IMR-90 (cell line): ENCODE results near the gene USP28. TPM values are rescaled to one million over a fixed set of nuclear protein-coding genes. Genes with fewer than 3 reads are reported as not detected.

Experiments used
- ATAC-seq: fragments of 200-7000 bp; cut with Tn5 transposase; 2 replicates; pipeline ENCODE4 v1.9.1; 2020; ENCODE audit warnings: low read depth, mild to moderate bottlenecking, moderate library complexity
- BruUV-seq: library from RNA; stranded (reverse); fragments of 400-500 nt; replicated peaks from 2 replicates; lab custom pipeline; 2021; lab: Mats Ljungman, UMichigan
- CTCF ChIA-PET: fragments of 300-600 bp; formaldehyde crosslinking; extraction: SDS; loops from one replicate; lab custom pipeline; 2021; ENCODE audit warnings: antibody characterized with exemption; lab: Yijun Ruan, JAX
- POLR2A ChIA-PET: fragments of 300-600 bp; sonication (Branson Sonifier 250); formaldehyde crosslinking; loops from one replicate; lab custom pipeline; 2022; ENCODE audit warnings: antibody characterized with exemption; ENCODE audit not compliant: unreplicated experiment; lab: Charles Lee
- DNase-seq: peaks from one replicate; pipeline ENCODE4 v3.0.0; 2013
- H2AFZ ChIP-seq: replicated peaks from 2 replicates; pipeline ENCODE3; 2013; ENCODE audit warnings: low read length, mild to moderate bottlenecking; ENCODE audit not compliant: poor library complexity
- H2AK5ac ChIP-seq: 2 replicates; pipeline ENCODE4 v1.6.1; 2013; ENCODE audit warnings: low read depth, low read length, inconsistent platforms
- H2AK9ac ChIP-seq: replicated peaks from 2 replicates; pipeline ENCODE3; 2013; ENCODE audit warnings: mild to moderate bottlenecking, low read depth, low read length, moderate library complexity; ENCODE audit not compliant: poor library complexity
- H2BK120ac ChIP-seq: 2 replicates; pipeline ENCODE4 v1.6.1; 2013; ENCODE audit warnings: low read depth, low read length, inconsistent platforms
- H2BK15ac ChIP-seq: 3 replicates; pipeline ENCODE4 v1.6.1; 2013; ENCODE audit warnings: low read depth, low read length, inconsistent platforms
- H2BK20ac ChIP-seq: 2 replicates; pipeline ENCODE4 v1.6.1; 2013; ENCODE audit warnings: low read depth, mild to moderate bottlenecking, inconsistent platforms, low read length, moderate library complexity
- H2BK5ac ChIP-seq: 2 replicates; pipeline ENCODE4 v1.6.1; 2013; ENCODE audit warnings: mild to moderate bottlenecking, low read depth, low read length, inconsistent platforms; ENCODE audit not compliant: poor library complexity, severe bottlenecking
- H3K14ac ChIP-seq: replicated peaks from 2 replicates; pipeline ENCODE4 v1.6.1; 2013; ENCODE audit warnings: low read depth, low read length, inconsistent platforms
- H3K18ac ChIP-seq: 2 replicates; pipeline ENCODE4 v1.6.1; 2013; ENCODE audit warnings: low read depth, low read length, control low read depth
- H3K23ac ChIP-seq: 2 replicates; pipeline ENCODE4 v1.6.1; 2013; ENCODE audit warnings: low read depth, low read length, inconsistent platforms
- H3K27ac ChIP-seq: 2 replicates; pipeline ENCODE4 v1.5.1; 2013; ENCODE audit warnings: mild to moderate bottlenecking, control low read depth, low read length; ENCODE audit not compliant: insufficient read depth
- H3K27me3 ChIP-seq: 2 replicates; pipeline ENCODE4 v1.6.1; 2013; ENCODE audit warnings: low read length; ENCODE audit not compliant: control insufficient read depth, insufficient read depth
- H3K36me3 ChIP-seq: 2 replicates; pipeline ENCODE4 v1.6.1; 2013; ENCODE audit warnings: low read length, mixed read lengths; ENCODE audit not compliant: control insufficient read depth, insufficient read depth
- H3K4ac ChIP-seq: 2 replicates; pipeline ENCODE4 v1.6.1; 2013; ENCODE audit warnings: low read depth, low read length, inconsistent platforms
- H3K4me1 ChIP-seq: 2 replicates; pipeline ENCODE4 v1.6.1; 2013; ENCODE audit warnings: low read length, mixed read lengths; ENCODE audit not compliant: control insufficient read depth, insufficient read depth
- H3K4me2 ChIP-seq: 2 replicates; pipeline ENCODE4 v1.6.1; 2013; ENCODE audit warnings: low read depth, mild to moderate bottlenecking, control low read depth, low read length, moderate library complexity
- H3K4me3 ChIP-seq: 2 replicates; pipeline ENCODE4 v1.5.1; 2013; ENCODE audit warnings: low read depth, mild to moderate bottlenecking, control low read depth, low read length, moderate library complexity; ENCODE audit not compliant: insufficient read depth
- H3K56ac ChIP-seq: 2 replicates; pipeline ENCODE4 v1.6.1; 2013; ENCODE audit warnings: low read length, inconsistent platforms; ENCODE audit not compliant: insufficient read depth; ENCODE audit errors: extremely low read depth
- H3K79me1 ChIP-seq, 2 experiments: 2 replicates each; pipeline ENCODE4 v1.6.1; 2013; ENCODE audit warnings: low read length in 2 of 2, inconsistent platforms in 1 of 2, low read depth in 1 of 2
- H3K9ac ChIP-seq: 2 replicates; pipeline ENCODE4 v1.6.1; 2013; ENCODE audit warnings: low read depth, low read length, control low read depth
- H3K9me1 ChIP-seq: 2 replicates; pipeline ENCODE4 v1.6.1; 2013; ENCODE audit warnings: low read length, inconsistent platforms; ENCODE audit not compliant: insufficient read depth
- H3K9me3 ChIP-seq: 2 replicates; pipeline ENCODE4 v1.6.1; 2013; ENCODE audit warnings: low read length; ENCODE audit not compliant: control insufficient read depth, insufficient read depth
- H4K20me1 ChIP-seq: 2 replicates; pipeline ENCODE4 v1.6.1; 2013; ENCODE audit warnings: low read length, inconsistent platforms; ENCODE audit not compliant: insufficient read depth
- H4K5ac ChIP-seq: 2 replicates; pipeline ENCODE4 v1.6.1; 2013; ENCODE audit warnings: mild to moderate bottlenecking, low read depth, low read length, control low read depth
- H4K8ac ChIP-seq, 2 experiments: 2 replicates each; pipeline ENCODE4 v1.6.1; 2013; ENCODE audit warnings: low read depth in 2 of 2, low read length in 2 of 2, control low read depth in 1 of 2, inconsistent platforms in 1 of 2
- H4K91ac ChIP-seq: 2 replicates; pipeline ENCODE4 v1.6.1; 2013; ENCODE audit warnings: low read depth, low read length, inconsistent platforms; ENCODE audit not compliant: insufficient read depth
- BHLHE40 ChIP-seq: fragments of 150-350 bp; IDR thresholded peaks from 2 replicates; pipeline ENCODE4 v1.6.1; 2016; ENCODE audit warnings: mild to moderate bottlenecking, low read depth, low read length
- NFE2L2 ChIP-seq: fragments of 150-350 bp; IDR thresholded peaks from 2 replicates; pipeline ENCODE4 v1.6.1; 2016; ENCODE audit warnings: low read depth, mild to moderate bottlenecking, low read length
- SMC3 ChIP-seq: fragments of 150-350 bp; IDR thresholded peaks from 2 replicates; pipeline ENCODE4 v1.6.1; 2016; ENCODE audit warnings: low read depth, mild to moderate bottlenecking, antibody characterized with exemption, low read length, moderate library complexity
- dilution Hi-C: fragments of 300-500 bp; cut with HindIII; formaldehyde crosslinking; loops from one replicate; pipeline ENCODE4 v1.14.3; 2018; ENCODE audit warnings: low sequenced_read_pairs; ENCODE audit not compliant: unreplicated experiment
- in situ Hi-C: fragments of 300-500 bp; cut with MboI; formaldehyde crosslinking; loops from 3 replicates; pipeline ENCODE4 v1.14.3; 2019; ENCODE audit warnings: low sequenced_read_pairs, inconsistent platforms, mixed read lengths
- intact Hi-C: fragments of 100-400 bp; cut with micrococcal nuclease; formaldehyde crosslinking; loops from 2 replicates; pipeline ENCODE4 v1.10.0; 2022
- polyA plus RNA-seq, 3 experiments: library from polyadenylated mRNA; depleted of rRNA; stranded (reverse); fragments of >200 nt; gene quantifications; 2 replicates each; pipeline ENCODE4 v1.2.3, GENCODE V29; 2012; ENCODE audit warnings: low replicate concordance in 1 of 3
- total RNA-seq: library from RNA; depleted of rRNA; stranded (reverse); fragments of >200 nt; gene quantifications from 2 replicates; pipeline ENCODE4 v1.2.3, GENCODE V29; 2012

The USP28 gene
- total and polyA plus RNA-seq, 2 of the 4 experiments (the other 2 are of a cell fraction), result 17.0 to 36.0 TPM

- Histone ChIP-seq H2AFZ (no peak overlapping the region), H3K23ac (no peak overlapping the region), H3K27me3 (no peaks in the 10 kb centered on the region), H3K36me3 (peaks cover 13% of the 10 kb centered on the region), H3K18ac (no peak overlapping the region), H4K5ac (no peak overlapping the region), H3K4me1 (no peaks in the 10 kb centered on the region), H3K4me2 (no peak overlapping the region), H4K91ac (no peak overlapping the region), H3K4ac (no peak overlapping the region), H4K8ac (no peak overlapping the region), H3K9ac (no peak overlapping the region), H2AK5ac (no peak overlapping the region), H2BK120ac (no peak overlapping the region), H2BK5ac (no peak overlapping the region), H3K79me1 (no peaks in the 10 kb centered on the region), H2BK20ac (no peak overlapping the region), H2BK15ac (no peak overlapping the region), H3K4me3 (no peak overlapping the region), H3K9me1 (no peaks in the 10 kb centered on the region), H4K20me1 (no peaks in the 10 kb centered on the region), H3K56ac (no peak overlapping the region), H2AK9ac (no peak overlapping the region), H3K9me3 (no peaks in the 10 kb centered on the region), H3K27ac (no peak overlapping the region), H3K14ac (no peak overlapping the region)
- POLR2A ChIA-PET, result no interaction called here
- intact Hi-C loops, result loop anchor here (1.0 kb wide), 1 partner anchor 456 kb away; no protein-coding TSS in a partner anchor
- dilution Hi-C loops, result no loop called here
- DNase-seq, result peak; percentile 5
- CTCF ChIA-PET, result interaction anchor here (0.6 to 1.9 kb wide), 5 partner anchors 9 to 457 kb away, joined by 3 to 6 read pairs (median 6); no protein-coding TSS in a partner anchor
- ATAC-seq, result no peak
- in situ Hi-C loops, result no loop called here
- no TSS peak for BruUV-seq
- TF ChIP-seq SMC3, result no peak
- TF ChIP-seq NFE2L2, result no peak
- no peak for TF ChIP-seq BHLHE40
These were observed 69.7 kb downstream of the USP28 start for GRCh38 chr11:113805640-113806039.
